Astrocyte of the cerebellum (primary cell): ENCODE data around the gene CHIT1.

ENCODE experiments used
- DNase-seq: peaks from one replicate; pipeline ENCODE4 v3.0.0-alpha.2; 2011; ENCODE audit warnings: low read depth
- H3K4me3 ChIP-seq: 2 replicates; pipeline ENCODE4 v1.5.1; 2011; ENCODE audit warnings: mild to moderate bottlenecking, low read depth, low read length, moderate library complexity
- in situ Hi-C: cut with HindIII; loops from 2 replicates; pipeline ENCODE4 v1.10.0; 2017; ENCODE audit warnings: low sequenced_read_pairs
- TF ChIP-seq, protein P1 (sequence below): IDR thresholded peaks from 2 replicates; pipeline ENCODE4 v1.5.1; 2012; ENCODE audit warnings: low read length, low read depth, moderate library complexity, mild to moderate bottlenecking; ENCODE audit errors: missing control alignments

CHIT1 gene

DNA sequence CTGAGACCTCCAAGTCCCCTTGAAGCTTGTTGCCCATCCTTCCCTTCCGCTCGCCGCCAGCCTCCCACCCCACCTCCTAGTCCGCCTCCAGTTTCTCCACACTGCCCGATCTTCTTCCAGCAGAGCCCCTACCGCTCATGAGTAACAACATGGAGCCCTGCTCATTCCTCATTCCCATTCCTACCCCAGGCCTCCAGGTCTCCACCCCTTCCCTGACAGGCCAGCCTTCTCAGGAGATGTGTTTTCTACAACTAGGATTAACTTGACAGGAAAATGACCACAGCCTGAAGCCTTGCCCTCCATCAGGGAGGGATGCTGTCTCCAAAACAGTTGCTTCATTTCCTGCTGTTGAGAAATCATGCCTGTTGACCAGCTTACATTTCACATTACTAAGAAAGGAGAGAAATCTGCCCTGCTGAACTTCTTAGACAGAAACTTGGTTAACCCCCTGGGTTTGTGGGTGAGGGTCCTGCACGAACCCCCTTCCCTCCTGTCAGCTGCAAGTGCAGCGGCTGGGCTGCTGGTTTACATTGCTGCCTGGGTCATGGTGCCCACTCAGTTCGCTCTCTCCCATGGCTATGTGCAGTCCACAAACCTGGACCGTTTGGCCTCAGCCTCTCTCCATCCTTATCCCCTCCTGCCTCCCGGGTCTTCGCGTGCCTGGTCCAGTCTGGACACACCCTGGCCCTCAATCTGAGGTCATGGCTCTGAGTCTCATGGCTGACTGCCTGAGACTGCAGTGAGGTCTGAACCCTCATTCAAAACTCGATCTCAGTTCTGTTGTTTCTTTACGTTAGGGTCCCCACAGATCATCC, 26.8 kb downstream of the CHIT1 start:
- in situ Hi-C loops: no loop called here
- no peak for DNase-seq
- no peak overlapping the region for H3K4me3 ChIP-seq
- TF ChIP-seq, protein P1, sequence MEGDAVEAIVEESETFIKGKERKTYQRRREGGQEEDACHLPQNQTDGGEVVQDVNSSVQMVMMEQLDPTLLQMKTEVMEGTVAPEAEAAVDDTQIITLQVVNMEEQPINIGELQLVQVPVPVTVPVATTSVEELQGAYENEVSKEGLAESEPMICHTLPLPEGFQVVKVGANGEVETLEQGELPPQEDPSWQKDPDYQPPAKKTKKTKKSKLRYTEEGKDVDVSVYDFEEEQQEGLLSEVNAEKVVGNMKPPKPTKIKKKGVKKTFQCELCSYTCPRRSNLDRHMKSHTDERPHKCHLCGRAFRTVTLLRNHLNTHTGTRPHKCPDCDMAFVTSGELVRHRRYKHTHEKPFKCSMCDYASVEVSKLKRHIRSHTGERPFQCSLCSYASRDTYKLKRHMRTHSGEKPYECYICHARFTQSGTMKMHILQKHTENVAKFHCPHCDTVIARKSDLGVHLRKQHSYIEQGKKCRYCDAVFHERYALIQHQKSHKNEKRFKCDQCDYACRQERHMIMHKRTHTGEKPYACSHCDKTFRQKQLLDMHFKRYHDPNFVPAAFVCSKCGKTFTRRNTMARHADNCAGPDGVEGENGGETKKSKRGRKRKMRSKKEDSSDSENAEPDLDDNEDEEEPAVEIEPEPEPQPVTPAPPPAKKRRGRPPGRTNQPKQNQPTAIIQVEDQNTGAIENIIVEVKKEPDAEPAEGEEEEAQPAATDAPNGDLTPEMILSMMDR: no peak

DNA sequence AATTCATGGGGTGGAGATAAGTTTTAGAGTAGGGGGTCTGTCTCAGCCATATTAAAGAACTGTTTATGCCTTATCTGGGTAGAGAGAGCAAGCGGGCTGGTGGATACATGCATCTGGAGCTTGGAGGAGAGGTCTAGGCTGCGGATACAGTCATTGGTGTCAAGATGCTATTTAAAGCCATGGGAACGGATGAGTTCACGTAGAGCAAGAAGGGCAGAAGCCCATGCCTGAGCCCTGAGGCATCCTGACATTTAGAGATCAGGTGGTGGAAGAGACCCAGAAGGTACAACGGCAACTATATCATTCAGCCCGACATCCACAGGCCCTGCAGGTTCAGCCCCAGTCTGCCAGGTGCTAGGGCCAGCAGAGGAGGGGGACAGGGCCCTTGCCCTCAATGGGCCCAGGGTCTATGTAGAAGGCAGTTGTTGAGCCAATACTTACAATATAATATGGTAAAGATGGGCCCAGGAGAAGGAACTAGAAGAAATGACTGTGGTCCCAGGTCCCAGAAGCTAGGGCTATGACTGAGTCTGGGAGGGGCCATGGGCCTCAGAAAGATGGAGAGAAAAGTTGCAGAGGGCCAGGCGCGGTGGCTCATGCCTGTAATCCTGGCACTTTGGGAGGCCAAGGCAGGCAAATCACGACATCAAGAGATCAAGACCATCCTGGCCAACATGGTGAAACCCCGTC, 27.8 kb downstream of the CHIT1 start:
- no peak for DNase-seq
- in situ Hi-C loops: no loop called here
- no peak overlapping the region for H3K4me3 ChIP-seq
- TF ChIP-seq, protein P1: no peak

DNA sequence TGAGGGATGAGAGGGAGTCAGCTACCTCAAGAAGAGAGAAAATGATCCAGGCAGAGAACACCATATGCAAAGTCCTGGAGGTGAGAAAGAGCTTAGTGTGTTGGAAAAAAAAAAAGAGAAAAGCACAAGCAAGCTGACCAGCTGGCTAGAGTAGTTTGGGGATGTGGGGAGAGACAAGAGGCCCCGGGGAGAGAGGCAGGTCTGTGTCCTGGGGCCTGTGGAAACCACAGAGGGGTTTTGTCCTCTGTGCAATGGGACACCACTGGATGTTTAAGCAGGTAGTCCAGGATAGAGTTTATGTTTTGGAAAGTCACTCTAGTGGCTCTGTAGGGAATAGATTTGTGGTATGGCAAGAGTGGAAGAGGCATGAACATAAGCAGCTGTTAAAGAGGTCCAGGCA, 28.6 kb downstream of the CHIT1 start:
- in situ Hi-C loops: no loop called here
- no peak for DNase-seq
- no peak overlapping the region for H3K4me3 ChIP-seq
- TF ChIP-seq, protein P1: no peak

DNA sequence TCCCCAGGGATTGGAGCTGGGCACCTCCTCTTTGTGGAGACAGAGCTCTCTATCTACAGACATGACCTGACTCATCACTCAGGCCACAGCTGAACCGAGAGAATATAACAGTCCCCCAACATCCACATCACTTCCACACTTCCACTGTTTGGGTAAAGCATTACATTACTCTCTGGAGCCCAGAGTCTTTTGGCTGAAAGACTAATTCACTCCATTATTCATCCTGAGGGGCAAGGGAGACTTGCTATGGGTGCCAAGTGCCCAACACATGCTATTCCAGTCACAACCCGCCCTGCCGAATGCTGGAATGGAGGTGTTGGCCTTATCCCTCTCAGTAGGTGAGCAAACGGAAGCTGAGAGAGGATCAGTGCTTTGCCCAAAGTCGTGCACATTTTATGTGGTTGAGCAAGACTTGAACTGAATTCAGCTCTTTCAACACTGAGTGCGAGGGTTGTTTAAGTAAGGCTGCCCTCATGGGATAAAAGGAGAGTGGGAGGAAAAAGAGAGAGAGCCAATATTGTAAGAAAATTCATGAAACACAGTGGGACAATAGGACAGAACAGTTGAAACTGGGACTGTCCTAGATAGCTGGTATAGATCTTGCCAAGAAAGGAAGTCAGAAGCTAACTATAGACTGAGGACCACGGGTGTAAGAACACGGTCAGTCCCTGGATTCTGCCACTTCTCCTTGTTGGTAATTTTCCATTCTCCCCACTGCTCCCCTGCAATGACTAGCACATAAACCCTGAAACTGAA, 29.5 kb downstream of the CHIT1 start:
- TF ChIP-seq, protein P1: no peak
- DNase-seq: no peak
- no peak overlapping the region for H3K4me3 ChIP-seq
- in situ Hi-C loops: no loop called here

DNA sequence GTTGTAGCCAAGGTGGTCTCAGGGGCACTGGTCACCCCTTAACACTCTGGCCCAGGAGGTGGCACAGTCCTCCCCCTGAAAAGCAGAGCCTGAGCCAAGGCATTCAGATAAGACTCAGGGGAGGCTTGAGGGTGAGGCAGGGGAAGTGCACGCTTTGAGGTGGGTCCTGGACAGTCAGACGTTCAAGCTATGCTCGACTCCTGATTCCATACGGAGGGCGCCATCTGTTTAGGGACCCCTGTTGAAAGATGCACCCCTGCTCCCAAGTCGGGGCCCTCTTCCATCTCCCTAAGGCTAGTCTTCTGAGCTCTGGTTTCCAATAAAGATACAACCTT, 30.0 kb downstream of the CHIT1 start:
- DNase-seq: no peak
- no peak overlapping the region for H3K4me3 ChIP-seq
- TF ChIP-seq, protein P1: no peak
- in situ Hi-C loops: no loop called here

DNA sequence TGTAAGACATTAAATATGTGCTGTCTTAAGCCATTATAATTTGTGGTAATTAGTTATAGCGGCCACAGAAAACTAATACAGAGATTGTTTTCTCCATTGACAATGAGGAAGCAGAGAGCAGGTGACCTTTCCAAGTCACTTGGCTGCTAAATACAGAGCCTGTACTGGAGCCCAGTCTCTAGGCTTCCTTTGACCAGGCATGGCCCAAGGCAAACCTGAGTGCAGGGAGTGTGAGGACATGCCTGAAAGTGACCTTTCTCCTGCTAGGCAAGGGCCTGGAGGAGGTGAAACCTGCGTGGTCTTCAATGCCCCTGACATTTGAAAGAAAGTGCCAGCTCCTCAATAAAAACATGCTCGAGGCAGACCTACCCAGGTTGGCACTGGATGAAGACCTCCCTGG, 30.5 kb downstream of the CHIT1 start:
- no peak overlapping the region for H3K4me3 ChIP-seq
- TF ChIP-seq, protein P1: no peak
- in situ Hi-C loops: no loop called here
- DNase-seq: no peak
